ENCODE results near the gene ACTR3.

GRCh38 chr2:113899166-113899565, 9.3 kb downstream of the ACTR3 start:
- TF ChIP-seq CTCF (IDR thresholded peaks at IDR 0.05) (no peak), POLR2A (IDR thresholded peaks at IDR 0.05) (no peak)

All from vagina (tissue), 2 donors.